ENCODE measurements around the gene CDK16. TPM values are rescaled to one million over a fixed set of nuclear protein-coding genes. Genes with fewer than 3 reads are reported as not detected.

CDK16 gene
- total RNA-seq, 2 experiments from 2014 or later, result 64.3 to 68.8 TPM

DNA sequence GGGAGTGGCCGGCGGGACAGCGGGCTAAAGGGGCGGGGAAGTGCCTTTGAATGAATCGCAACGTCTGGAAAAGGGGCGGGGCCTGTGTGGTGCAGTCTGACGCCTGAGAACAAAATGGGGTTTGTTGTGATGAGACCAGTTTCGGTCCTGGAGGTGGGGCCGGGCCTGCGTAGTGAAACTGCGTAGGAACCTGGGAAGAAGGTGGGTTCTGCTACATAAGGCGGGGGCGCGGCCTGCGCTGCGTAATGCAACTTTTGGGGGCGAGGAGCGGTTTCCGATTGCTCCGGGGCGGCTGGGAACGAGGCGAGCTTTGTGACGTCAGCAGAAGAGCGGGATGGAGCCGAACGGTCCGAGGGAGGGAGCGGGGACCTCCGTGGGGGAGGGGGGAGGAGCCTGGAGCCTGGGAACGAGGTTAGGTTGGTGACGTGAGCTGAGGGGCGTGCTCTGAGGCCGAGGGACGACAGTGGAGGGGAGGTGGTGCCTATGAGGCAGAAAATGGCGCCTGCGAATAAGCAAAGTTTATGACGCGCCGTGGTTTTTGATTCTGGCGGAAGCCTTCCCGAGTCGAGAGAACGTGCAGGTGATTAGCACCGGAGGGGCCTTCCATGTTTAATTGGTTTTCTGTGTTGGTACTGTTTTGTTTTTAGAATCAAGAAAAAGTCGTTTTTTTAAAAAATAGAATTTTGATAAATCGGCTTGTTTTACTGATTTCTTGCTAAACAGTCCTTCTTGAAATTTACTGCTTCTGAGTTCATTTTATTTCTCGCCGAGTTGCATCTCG is 15.0 kb downstream of the CDK16 start:
- Mint-ChIP-seq H3K36me3 (peaks cover 9% of the 10 kb centered on the region), H3K9me3 (no peaks in the 10 kb centered on the region), H3K4me1 (ENCODE audit: low read depth) (peaks cover 25% of the 10 kb centered on the region), H3K27me3 (no peaks in the 10 kb centered on the region), H3K4me3 (peak overlapping the region; percentile 83), H3K27ac (peak overlapping the region; percentile 87)
- CTCF ChIA-PET, result interaction anchor here (1.8 kb wide), 1 partner anchor 152 kb away, joined by 6 read pairs; no protein-coding TSS in a partner anchor
- POLR2A ChIA-PET, result interaction anchor here (0.9 to 1.6 kb wide), 5 partner anchors 11 to 43 kb away, joined by 3 to 14 read pairs (median 3); partner anchors contain the start of gene CDK16
- intact Hi-C loops (cut with micrococcal nuclease), result loop anchor here (1.0 to 5.0 kb wide), 5 partner anchors 16 to 425 kb away; partner anchors contain the start of genes NDUFB11 and UXT
- DNase-seq, result peak; percentile 96

- no peaks in the 10 kb centered on the region for H3K9me3 Mint-ChIP-seq
- ChIA-PET CTCF (no interaction called here), POLR2A (interaction anchor here (0.8 kb wide), 1 partner anchor 40 kb away, joined by 5 read pairs; no protein-coding TSS in a partner anchor)
- H3K27ac Mint-ChIP-seq, result peak overlapping the region; percentile 87
- H3K4me3 Mint-ChIP-seq, result peak overlapping the region; percentile 83
- H3K36me3 Mint-ChIP-seq, result peaks cover 4% of the 10 kb centered on the region
- intact Hi-C loops (cut with micrococcal nuclease), result loop anchor here (5.0 kb wide), 1 partner anchor 78 kb away; no protein-coding TSS in a partner anchor
- H3K4me1 Mint-ChIP-seq (ENCODE audit: low read depth), result peaks cover 25% of the 10 kb centered on the region
- no peak for DNase-seq
- H3K27me3 Mint-ChIP-seq, result no peaks in the 10 kb centered on the region
These were observed 16.1 kb downstream of the CDK16 start for GRCh38 chrX:47234583-47234982.

- Mint-ChIP-seq H3K9me3 (no peaks in the 10 kb centered on the region), H3K4me3 (peak overlapping the region; percentile 33), H3K27me3 (no peaks in the 10 kb centered on the region), H3K4me1 (ENCODE audit: low read depth) (peaks cover 22% of the 10 kb centered on the region), H3K36me3 (peaks cover 4% of the 10 kb centered on the region), H3K27ac (peak overlapping the region; percentile 30)
- POLR2A ChIA-PET, result interaction anchor here (0.8 kb wide), 1 partner anchor 41 kb away, joined by 5 read pairs; no protein-coding TSS in a partner anchor
- no peak for DNase-seq
- intact Hi-C loops (cut with micrococcal nuclease), result no loop called here
- CTCF ChIA-PET, result interaction anchor here (0.6 to 1.2 kb wide), 2 partner anchors 77 to 149 kb away, joined by 3 read pairs; no protein-coding TSS in a partner anchor
These were observed 17.2 kb downstream of the CDK16 start for GRCh38 chrX:47235691-47236103.

- H3K4me3 Mint-ChIP-seq, result no peak overlapping the region
- peaks cover 7% of the 10 kb centered on the region for H3K36me3 Mint-ChIP-seq
- DNase-seq, result no peak
- CTCF ChIA-PET, result no interaction called here
- POLR2A ChIA-PET, result no interaction called here
- H3K27me3 Mint-ChIP-seq, result no peaks in the 10 kb centered on the region
- intact Hi-C loops (cut with micrococcal nuclease), result no loop called here
- H3K4me1 Mint-ChIP-seq (ENCODE audit: low read depth), result peaks cover 18% of the 10 kb centered on the region
- H3K9me3 Mint-ChIP-seq, result no peaks in the 10 kb centered on the region
- peak overlapping the region; percentile 8 for H3K27ac Mint-ChIP-seq
These were observed 20.7 kb downstream of the CDK16 start for GRCh38 chrX:47239199-47239598.

DNA sequence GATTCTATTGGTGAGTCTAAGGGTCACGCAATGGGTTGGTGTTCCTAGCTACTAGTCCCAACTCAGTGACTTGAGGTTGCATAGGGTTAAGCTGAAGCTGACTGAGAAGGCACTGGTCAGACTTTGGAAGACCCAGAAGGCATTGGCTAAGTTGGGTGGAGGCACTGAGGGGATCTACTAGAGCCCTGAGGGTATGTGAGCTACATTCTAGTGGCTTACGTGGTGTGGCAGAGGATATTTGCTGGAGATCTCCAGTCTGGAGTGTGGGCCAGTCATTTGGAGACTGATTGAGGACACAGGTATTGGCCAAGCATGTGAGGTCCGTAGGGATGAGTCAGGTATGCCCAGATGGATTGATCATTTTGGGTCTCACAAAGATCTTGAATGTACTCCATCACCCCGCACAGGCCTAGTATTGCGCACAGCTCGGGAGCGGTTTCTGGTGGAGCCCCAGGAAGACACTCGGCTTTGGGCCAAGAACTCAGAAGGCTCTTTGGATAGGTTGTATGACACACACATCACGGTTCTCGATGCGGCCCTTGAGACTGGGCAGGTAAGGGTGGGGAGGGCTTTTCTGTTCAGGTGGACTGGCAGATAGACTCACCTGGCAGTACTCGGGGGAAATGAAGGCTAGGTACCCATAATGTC is 21.5 kb downstream of the CDK16 start:
- no peak for DNase-seq
- intact Hi-C loops (cut with micrococcal nuclease), result no loop called here
- POLR2A ChIA-PET, result no interaction called here
- H3K9me3 Mint-ChIP-seq, result no peaks in the 10 kb centered on the region
- no peak overlapping the region for H3K27ac Mint-ChIP-seq
- H3K4me1 Mint-ChIP-seq (ENCODE audit: low read depth), result peaks cover 17% of the 10 kb centered on the region
- CTCF ChIA-PET, result no interaction called here
- H3K36me3 Mint-ChIP-seq, result peaks cover 7% of the 10 kb centered on the region
- H3K27me3 Mint-ChIP-seq, result no peaks in the 10 kb centered on the region
- no peak overlapping the region for H3K4me3 Mint-ChIP-seq

GRCh38 chrX:47240619-47241018 is 22.1 kb downstream of the CDK16 start:
- ChIA-PET POLR2A (no interaction called here), CTCF (no interaction called here)
- H3K4me3 Mint-ChIP-seq, result no peak overlapping the region
- peaks cover 8% of the 10 kb centered on the region for H3K36me3 Mint-ChIP-seq
- no peaks in the 10 kb centered on the region for H3K27me3 Mint-ChIP-seq
- no peak for DNase-seq
- H3K27ac Mint-ChIP-seq, result no peak overlapping the region
- peaks cover 11% of the 10 kb centered on the region for H3K4me1 Mint-ChIP-seq (ENCODE audit: low read depth)
- intact Hi-C loops (cut with micrococcal nuclease), result no loop called here
- no peaks in the 10 kb centered on the region for H3K9me3 Mint-ChIP-seq

GRCh38 chrX:47241201-47242011 is 22.9 kb downstream of the CDK16 start:
- H3K9me3 Mint-ChIP-seq, result no peaks in the 10 kb centered on the region
- H3K4me1 Mint-ChIP-seq (ENCODE audit: low read depth), result peaks cover 3% of the 10 kb centered on the region
- H3K4me3 Mint-ChIP-seq, result no peak overlapping the region
- POLR2A ChIA-PET, result no interaction called here
- H3K27ac Mint-ChIP-seq, result no peak overlapping the region
- H3K36me3 Mint-ChIP-seq, result peaks cover 14% of the 10 kb centered on the region
- DNase-seq, result no peak
- intact Hi-C loops (cut with micrococcal nuclease), result no loop called here
- CTCF ChIA-PET, result no interaction called here
- H3K27me3 Mint-ChIP-seq, result no peaks in the 10 kb centered on the region

DNA sequence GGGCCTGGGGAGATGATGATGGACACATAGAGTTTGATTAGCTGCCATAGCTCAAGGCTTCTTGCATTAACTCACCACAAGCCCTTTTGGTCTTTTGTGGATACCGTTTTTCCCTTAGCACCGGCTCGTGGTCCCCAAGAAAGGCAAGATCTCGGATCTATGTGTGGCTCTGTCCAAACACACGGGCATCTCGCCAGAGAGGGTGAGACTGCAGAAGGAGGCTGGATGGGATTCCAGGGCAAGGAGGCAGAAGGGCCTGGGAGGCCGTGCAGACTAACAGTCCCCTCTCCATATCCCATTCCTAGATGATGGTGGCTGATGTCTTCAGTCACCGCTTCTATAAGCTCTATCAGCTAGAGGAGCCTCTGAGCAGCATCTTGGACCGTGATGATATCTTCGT is 23.8 kb downstream of the CDK16 start:
- DNase-seq, result no peak
- peaks cover 3% of the 10 kb centered on the region for H3K4me1 Mint-ChIP-seq (ENCODE audit: low read depth)
- no peaks in the 10 kb centered on the region for H3K9me3 Mint-ChIP-seq
- no peaks in the 10 kb centered on the region for H3K27me3 Mint-ChIP-seq
- intact Hi-C loops (cut with micrococcal nuclease), result no loop called here
- no peak overlapping the region for H3K27ac Mint-ChIP-seq
- ChIA-PET POLR2A (no interaction called here), CTCF (no interaction called here)
- no peak overlapping the region for H3K4me3 Mint-ChIP-seq
- H3K36me3 Mint-ChIP-seq, result peaks cover 14% of the 10 kb centered on the region

DNA sequence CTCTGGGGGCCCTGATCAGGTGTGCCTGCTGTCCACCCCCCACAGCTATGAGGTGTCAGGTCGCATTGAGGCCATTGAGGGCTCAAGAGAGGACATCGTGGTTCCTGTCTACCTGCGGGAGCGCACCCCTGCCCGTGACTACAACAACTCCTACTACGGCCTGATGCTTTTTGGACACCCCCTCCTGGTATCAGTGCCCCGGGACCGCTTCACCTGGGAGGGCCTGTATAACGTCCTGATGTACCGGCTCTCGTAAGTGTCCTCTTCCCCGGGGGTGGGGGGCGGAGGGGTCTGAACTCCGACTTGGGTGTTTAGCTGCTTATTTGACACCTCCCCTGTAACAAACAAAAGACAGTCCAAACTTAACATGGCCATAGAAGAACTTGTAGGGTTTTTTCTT is 24.9 kb downstream of the CDK16 start:
- no peak overlapping the region for H3K4me3 Mint-ChIP-seq
- H3K36me3 Mint-ChIP-seq, result peaks cover 14% of the 10 kb centered on the region
- intact Hi-C loops (cut with micrococcal nuclease), result no loop called here
- ChIA-PET CTCF (no interaction called here), POLR2A (no interaction called here)
- no peaks in the 10 kb centered on the region for H3K9me3 Mint-ChIP-seq
- H3K27ac Mint-ChIP-seq, result no peak overlapping the region
- DNase-seq, result no peak
- no peaks in the 10 kb centered on the region for H3K27me3 Mint-ChIP-seq
- peaks cover 11% of the 10 kb centered on the region for H3K4me1 Mint-ChIP-seq (ENCODE audit: low read depth)

DNA sequence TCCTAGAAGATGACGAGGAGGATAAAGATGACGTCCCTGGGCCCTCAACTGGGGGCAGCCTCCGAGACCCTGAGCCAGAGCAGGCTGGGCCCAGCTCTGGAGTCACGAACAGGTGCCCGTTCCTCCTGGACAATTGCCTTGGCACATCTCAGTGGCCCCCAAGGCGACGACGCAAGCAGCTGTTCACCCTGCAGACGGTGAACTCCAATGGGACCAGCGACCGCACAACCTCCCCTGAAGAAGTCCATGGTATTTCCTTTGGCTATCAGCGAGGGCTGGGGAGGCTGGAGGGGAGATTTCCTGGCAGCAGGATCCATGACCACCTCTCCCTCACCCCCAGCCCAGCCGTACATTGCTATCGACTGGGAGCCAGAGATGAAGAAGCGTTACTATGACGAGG is 26.2 kb downstream of the CDK16 start:
- no peak overlapping the region for H3K27ac Mint-ChIP-seq
- DNase-seq, result no peak
- no peaks in the 10 kb centered on the region for H3K9me3 Mint-ChIP-seq
- H3K4me3 Mint-ChIP-seq, result no peak overlapping the region
- peaks cover 19% of the 10 kb centered on the region for H3K4me1 Mint-ChIP-seq (ENCODE audit: low read depth)
- ChIA-PET POLR2A (interaction anchor here (0.6 to 0.9 kb wide), 2 partner anchors 11 to 34 kb away, joined by 3 to 4 read pairs; no protein-coding TSS in a partner anchor), CTCF (no interaction called here)
- no peaks in the 10 kb centered on the region for H3K27me3 Mint-ChIP-seq
- intact Hi-C loops (cut with micrococcal nuclease), result no loop called here
- H3K36me3 Mint-ChIP-seq, result peaks cover 14% of the 10 kb centered on the region

DNA sequence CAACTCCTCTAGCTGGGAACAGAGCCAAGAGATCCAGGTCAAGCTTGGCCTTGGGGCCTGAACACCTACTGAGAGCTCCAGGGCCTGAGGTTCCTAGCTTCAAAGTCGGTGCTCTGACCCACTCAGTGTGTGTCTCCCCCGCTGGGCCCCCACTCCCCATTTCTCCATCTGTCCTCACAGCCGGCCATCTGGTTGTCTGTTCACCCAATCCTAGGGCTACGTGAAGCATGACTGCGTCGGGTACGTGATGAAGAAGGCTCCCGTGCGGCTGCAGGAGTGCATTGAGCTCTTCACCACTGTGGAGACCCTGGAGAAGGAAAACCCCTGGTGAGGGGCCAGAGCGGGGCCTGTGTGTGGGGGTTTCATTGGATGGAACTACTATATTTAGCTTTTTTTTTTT is 26.7 kb downstream of the CDK16 start:
- intact Hi-C loops (cut with micrococcal nuclease), result no loop called here
- DNase-seq, result no peak
- POLR2A ChIA-PET, result interaction anchor here (0.9 kb wide), 1 partner anchor 12 kb away, joined by 4 read pairs; no protein-coding TSS in a partner anchor
- H3K27me3 Mint-ChIP-seq, result no peaks in the 10 kb centered on the region
- H3K36me3 Mint-ChIP-seq, result peaks cover 11% of the 10 kb centered on the region
- no peak overlapping the region for H3K4me3 Mint-ChIP-seq
- CTCF ChIA-PET, result no interaction called here
- no peaks in the 10 kb centered on the region for H3K9me3 Mint-ChIP-seq
- H3K27ac Mint-ChIP-seq, result no peak overlapping the region
- H3K4me1 Mint-ChIP-seq (ENCODE audit: low read depth), result peaks cover 22% of the 10 kb centered on the region
